ENCODE results near the gene SIRPD.

The SIRPD gene

GRCh38 chr20:1539816-1540419 lies 17.6 kb downstream of the SIRPD start:
- no peak overlapping the region for H3K27ac ChIP-seq (ENCODE audit: extremely low read depth, low read depth, low read length)
- H3K4me1 ChIP-seq (ENCODE audit: control insufficient read depth, insufficient read depth, low read length) = no peaks in the 10 kb centered on the region
- ChIA-PET CTCF (interaction anchor here (1.4 kb wide), 1 partner anchor 36 kb away, joined by 7 read pairs; no protein-coding TSS in a partner anchor), POLR2A (no interaction called here)
- TF ChIP-seq ZNF623 (tag by site-specific recombination; IDR thresholded peaks at IDR 0.05) (no peak), ZNF26 (tag by site-specific recombination; IDR thresholded peaks at IDR 0.05) (no peak), ZNF366 (tag by site-specific recombination; conservative IDR thresholded peaks at IDR 0.05) (no peak), ZNF518A (tag by site-specific recombination; conservative IDR thresholded peaks at IDR 0.05; ENCODE audit: low read depth) (no peak), ZNF157 (tag by site-specific recombination; IDR thresholded peaks at IDR 0.05) (no peak), ZNF701 (tag by site-specific recombination; IDR thresholded peaks at IDR 0.05) (no peak), BCL11A (tag by site-specific recombination; IDR thresholded peaks at IDR 0.05; ENCODE audit: low read depth) (no peak), ZNF768 (tag by site-specific recombination; IDR thresholded peaks at IDR 0.05) (no peak), WT1 (tag by site-specific recombination; IDR thresholded peaks at IDR 0.05) (no peak), ZNF133 (tag by site-specific recombination; IDR thresholded peaks at IDR 0.05) (no peak), ZNF274 (IDR thresholded peaks at IDR 0.05; ENCODE audit: low read length) (no peak), ZNF274 (tag by site-specific recombination; IDR thresholded peaks at IDR 0.05; ENCODE audit: borderline replicate concordance) (no peak), HOXC10 (CRISPR knock-in tag; IDR thresholded peaks at IDR 0.05) (no peak), ZNF555 (tag by site-specific recombination; conservative IDR thresholded peaks at IDR 0.05) (no peak), ZNF292 (tag by site-specific recombination; IDR thresholded peaks at IDR 0.05; ENCODE audit: borderline replicate concordance, low read depth) (no peak), MZF1 (tag by site-specific recombination; IDR thresholded peaks at IDR 0.05; ENCODE audit: borderline replicate concordance) (no peak), ZSCAN4 (tag by site-specific recombination; IDR thresholded peaks at IDR 0.05) (no peak), ZNF23 (tag by site-specific recombination; IDR thresholded peaks at IDR 0.05; ENCODE audit: borderline replicate concordance) (no peak)
- no peak overlapping the region for H3K4me3 ChIP-seq (ENCODE audit: low read depth, low read length)
- H3K9me3 ChIP-seq (ENCODE audit: control insufficient read depth, insufficient read depth, low read depth, low read length) = no peaks in the 10 kb centered on the region
- no peaks in the 10 kb centered on the region for H3K36me3 ChIP-seq (ENCODE audit: control insufficient read depth in 2 of 2, insufficient read depth in 1 of 2, low read length in 2 of 2)

GRCh38 chr20:1538655-1539054 lies 18.9 kb downstream of the SIRPD start:
- H3K4me1 ChIP-seq (ENCODE audit: control insufficient read depth, insufficient read depth, low read length) = no peaks in the 10 kb centered on the region
- H3K9me3 ChIP-seq (ENCODE audit: control insufficient read depth, insufficient read depth, low read depth, low read length) = no peaks in the 10 kb centered on the region
- H3K27ac ChIP-seq (ENCODE audit: extremely low read depth, low read depth, low read length) = no peak overlapping the region
- H3K36me3 ChIP-seq (ENCODE audit: control insufficient read depth in 2 of 2, insufficient read depth in 1 of 2, low read length in 2 of 2) = no peaks in the 10 kb centered on the region
- POLR2A ChIA-PET = no interaction called here
- CTCF ChIA-PET = interaction anchor here (0.9 to 1.4 kb wide), 2 partner anchors 35 to 226 kb away, joined by 4 to 7 read pairs; no protein-coding TSS in a partner anchor
- H3K4me3 ChIP-seq (ENCODE audit: low read depth, low read length) = no peak overlapping the region
- TF ChIP-seq ZNF792 (tag by site-specific recombination; IDR thresholded peaks at IDR 0.05) (no peak), ZNF266 (tag by site-specific recombination; IDR thresholded peaks at IDR 0.05; ENCODE audit: low read depth) (no peak), ZSCAN18 (tag by site-specific recombination; IDR thresholded peaks at IDR 0.05) (no peak), ZNF311 (tag by site-specific recombination; IDR thresholded peaks at IDR 0.05; ENCODE audit: borderline replicate concordance) (no peak), ZNF785 (tag by site-specific recombination; IDR thresholded peaks at IDR 0.05) (no peak), BCL11B (tag by site-specific recombination; IDR thresholded peaks at IDR 0.05; ENCODE audit: low read depth) (no peak), ZNF560 (tag by site-specific recombination; IDR thresholded peaks at IDR 0.05; ENCODE audit: borderline replicate concordance) (no peak), KLF9 (tag by site-specific recombination; IDR thresholded peaks at IDR 0.05; ENCODE audit: low read depth) (no peak)
